Islet of Langerhans (tissue), 1 donor: ENCODE results near the gene SFTPB.
"Not testable (repeated sequence)": the region's sequence is repeated elsewhere in the genome, so short reads cannot be mapped to it uniquely, and the experiment has no call there.

Experiments
- FAIRE-seq: peaks from one replicate; lab custom pipeline; 2011; peaks lifted over from hg19 to GRCh38; lab: Jason Lieb, UNC

Gene SFTPB

DNA sequence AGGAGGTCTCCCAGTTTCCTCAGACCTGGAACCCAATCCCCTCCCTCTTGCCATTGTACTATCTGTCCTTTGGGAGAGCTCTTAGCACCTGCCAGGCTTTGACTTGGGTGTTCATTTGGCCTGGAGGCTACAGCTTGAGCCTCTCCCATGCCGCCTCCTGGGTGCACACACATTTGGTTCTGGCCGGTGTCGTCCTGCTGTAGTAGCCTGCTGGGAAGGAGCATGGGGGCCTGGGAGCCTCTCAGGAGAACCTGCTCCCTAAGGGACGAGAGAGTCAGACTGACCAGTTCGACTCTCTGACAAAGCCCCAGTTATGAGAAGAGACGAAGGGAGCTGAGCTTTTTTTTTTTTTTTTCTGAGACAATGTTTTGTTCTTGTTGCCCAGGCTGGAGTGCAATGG lies 7.4 kb upstream of the SFTPB start:
- FAIRE-seq = no peak

DNA sequence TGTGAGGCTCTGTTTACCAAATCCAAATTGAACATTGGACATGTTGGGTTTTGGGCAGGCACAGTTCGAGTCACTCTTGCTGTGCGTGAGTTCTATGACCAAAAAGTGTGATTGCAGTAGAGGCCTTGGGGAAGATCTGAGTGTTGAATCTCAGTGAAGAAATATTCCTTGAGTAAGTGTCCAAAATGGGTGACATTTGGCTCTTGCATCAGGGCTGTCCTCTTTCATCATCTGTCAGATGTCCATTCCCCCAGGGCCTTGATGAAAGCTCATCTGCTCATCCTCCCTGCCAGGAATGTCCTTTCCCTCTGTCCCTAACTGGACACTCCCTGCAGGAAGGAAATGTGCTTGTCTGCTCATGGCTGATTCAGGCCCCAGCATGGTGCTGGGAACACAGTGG lies 6.4 kb upstream of the SFTPB start:
- FAIRE-seq = no peak

DNA sequence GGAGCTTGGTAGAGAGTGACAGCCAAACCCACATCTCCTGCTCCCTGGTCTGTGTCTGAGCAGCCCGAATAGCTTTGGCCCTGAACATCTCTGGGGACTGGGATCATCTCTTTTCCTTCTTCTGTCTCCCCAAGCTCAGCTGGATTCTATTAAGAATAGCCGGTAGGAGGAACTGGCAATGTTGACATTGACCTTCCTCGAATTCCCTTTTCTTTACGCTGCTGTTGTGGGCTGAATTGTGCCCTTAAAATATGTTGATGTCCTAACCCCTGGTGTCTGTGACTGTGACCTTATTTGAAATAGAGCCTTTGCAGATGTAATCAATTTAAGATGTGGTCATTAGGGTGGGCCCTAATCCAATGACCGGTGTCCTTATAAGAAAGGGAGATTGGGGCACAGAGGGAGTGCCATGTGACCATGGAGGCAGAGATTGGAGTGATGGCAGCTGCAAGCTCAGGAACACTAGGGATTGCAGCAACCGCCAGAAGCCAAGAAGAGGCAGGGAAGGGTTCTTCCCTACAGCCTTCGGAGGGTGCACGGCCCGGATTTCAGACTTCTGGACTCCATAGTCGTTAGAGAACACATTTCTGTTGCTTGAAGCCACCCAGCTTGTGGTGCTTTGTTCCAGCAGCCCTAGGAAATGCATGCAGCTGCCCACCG lies 5.8 kb upstream of the SFTPB start:
- no peak for FAIRE-seq

DNA sequence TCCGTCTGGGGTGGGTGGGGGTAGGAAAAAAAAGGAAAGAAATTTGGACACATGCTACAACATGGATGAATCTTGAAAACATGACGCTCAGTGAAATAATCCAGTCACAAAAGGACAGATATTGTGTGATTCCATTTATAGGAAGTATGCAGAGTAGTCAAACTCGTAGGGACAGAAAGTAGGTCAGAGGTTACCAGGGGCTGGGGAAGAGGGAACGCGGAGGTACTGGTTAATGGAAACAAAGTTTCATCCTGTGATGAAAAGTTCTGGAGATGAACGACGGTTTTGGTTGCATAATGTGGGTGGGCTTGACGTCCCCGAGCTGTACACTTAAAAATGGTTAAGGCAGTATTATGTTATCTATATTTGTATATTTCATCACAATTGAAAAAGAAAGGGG lies 4.5 kb upstream of the SFTPB start:
- no peak for FAIRE-seq

DNA sequence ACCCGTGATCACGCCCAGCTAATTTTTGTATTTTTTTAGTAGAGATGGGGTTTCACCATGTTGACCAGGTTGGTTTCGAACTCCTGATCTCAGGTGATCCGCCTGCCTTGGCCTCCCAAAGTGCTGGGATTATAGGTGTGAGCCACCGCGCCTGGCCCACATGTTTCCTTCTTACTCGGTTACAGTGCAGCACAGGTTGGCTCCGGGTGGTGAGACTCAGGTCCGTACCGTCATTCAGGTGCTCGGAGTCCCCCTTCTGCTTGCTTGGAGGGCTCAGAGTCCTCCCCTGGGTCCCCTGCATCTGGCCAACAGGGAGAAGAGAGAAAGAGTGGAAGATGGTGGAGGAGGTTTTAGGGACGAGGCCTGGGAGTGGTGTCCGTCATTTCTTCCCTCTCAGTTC lies 2.4 kb upstream of the SFTPB start:
- not testable (repeated sequence) for FAIRE-seq

DNA sequence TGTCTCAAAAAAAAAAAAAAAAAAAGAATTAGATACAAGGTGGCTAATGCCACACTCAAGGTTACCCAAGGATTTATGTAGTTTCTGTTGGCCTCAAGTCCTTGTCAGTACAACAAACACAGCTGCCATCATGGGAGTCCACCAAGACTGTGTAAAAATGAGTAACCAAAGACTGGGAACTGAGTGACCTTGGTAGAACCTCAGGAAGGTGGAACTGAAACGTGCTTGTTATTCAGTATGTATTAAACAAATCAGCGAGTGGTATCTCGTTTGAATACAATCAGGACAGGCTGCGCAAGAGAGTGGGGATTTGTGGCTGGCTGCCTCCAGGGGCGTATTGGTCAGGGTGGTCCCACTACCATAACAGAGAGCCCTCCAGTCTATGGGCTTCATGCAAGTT lies 1.6 kb upstream of the SFTPB start:
- FAIRE-seq = no peak

DNA sequence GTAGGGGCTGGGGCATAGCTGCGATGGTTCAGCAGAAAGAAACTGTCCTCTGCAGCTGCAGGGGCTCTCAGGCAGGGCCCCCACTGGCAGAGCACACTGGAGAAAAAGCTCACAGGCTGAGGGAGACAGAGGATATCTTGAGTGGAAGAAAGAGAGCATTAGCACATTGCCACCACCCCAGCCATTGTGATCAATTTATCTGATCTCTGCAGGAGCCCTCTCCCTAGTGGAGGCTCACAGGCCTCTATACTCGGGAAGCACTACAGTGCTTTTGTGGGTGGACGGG lies 801 bp upstream of the SFTPB start:
- no peak for FAIRE-seq

DNA sequence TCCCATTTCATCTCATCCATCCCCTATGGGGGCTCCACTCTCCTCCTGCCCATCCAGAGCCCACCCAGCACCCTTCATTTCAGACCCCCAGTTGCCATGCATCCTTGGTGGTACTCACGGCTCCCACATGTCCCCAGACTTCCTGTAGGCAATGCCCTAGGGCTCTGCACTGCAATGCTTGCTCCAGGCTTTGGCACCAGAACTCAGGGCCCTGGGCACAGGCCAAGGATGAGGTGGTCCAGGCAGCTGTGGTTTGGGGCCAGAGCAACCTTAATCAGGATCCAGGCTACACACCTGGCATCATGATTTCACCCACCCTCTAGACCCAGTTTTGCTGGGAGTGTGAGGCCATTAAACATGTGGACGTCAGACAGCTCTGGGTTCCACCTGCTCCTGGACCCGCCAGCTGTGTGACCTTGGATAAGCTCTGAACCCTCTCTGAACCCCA lies 414 bp downstream of the SFTPB start:
- no peak for FAIRE-seq

DNA sequence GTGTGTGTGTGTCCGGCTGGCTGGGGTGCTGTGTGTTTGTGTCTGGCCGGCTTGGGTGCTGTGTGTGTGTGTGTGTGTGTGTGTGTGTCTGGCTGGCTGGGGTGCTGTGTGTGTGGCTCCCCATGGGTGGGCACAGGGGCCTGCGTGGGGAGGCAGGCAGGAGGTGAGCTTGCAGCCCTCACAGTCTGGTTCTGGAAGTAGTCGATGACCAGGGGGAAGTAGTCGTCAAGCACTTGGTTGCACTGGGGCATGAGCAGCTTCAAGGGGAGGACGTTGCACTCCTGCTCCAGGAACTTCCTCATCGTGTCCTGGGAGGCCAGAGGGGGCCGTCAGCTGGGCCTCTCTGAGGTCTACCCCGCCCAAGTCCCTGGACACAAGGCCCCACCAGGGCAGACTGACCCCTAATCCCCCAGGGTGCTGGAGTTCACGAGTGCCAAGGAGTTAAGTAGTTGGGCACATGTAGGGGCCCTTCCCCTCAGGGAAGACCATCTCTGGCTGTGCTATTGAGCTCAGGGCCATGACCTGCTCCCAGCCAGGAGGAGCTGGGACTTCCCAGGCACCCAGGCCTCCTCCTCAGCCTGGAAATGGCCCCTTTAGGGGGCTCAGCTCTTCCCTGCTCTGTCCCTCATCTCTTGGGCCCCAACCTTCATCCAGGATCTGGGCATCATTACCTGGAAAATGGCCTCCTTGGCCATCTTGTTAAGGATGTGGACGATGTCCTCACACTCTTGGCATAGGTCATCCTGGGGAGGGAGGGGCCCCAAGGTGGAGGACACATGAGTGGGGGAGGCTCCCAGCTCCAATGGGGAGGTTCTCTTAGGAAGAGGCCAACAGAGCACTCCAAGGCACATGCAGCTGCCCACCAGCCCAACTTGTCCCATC lies 1.3 kb downstream of the SFTPB start:
- no peak for FAIRE-seq

DNA sequence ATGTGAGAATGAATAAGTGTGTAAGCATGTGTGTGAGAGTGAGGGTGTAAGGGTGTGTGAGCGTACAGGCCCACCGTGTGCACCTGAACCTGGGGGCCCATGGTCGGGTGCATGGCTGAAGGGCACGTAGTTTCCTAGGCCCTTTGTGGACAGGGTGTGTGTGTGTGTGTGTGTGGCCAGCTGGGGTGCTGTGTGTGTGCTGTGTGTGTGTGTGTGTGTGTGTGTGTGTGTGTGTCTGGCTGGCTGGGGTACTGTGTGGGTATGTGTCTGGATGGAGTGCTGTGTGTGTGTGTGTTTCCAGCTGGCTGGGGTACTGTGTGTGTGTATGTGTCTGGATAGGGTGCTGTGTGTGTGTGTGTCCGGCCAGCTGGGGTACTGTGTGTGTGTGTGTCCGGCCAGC lies 2.0 kb downstream of the SFTPB start:
- FAIRE-seq = no peak

DNA sequence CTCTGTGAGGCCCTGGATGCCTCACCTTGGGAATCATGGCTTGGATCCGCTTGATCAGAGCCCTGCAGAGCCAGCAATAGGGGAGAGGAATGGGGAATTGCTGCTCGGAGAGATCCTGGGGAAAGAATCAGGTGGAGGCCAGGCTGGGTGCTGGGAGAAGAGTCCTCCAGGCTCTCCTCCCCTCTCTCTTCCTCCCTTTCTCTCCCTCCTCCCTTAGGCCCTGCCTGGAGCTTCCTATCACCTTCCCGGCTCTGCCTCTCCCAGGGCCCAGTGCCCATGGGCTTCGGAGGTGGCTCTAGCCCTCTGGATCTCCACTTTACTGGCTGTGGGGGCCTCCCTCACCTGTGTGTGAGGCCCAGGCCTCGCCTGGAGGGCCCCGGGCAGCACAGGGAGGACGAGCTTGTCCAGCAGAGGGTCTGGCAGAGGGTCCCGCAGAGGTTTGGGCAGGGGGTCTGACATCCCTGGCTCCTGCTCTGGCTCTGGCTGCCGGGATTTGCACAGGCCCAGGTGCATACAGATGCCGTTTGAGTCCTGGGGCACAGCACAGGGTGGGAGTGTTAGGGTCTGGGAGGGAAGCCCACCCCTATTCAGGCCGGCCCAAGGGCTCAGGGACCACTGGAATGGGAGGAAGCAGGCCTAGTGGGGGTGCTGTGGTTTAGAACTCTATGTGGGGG lies 2.6 kb downstream of the SFTPB start:
- no peak for FAIRE-seq

DNA sequence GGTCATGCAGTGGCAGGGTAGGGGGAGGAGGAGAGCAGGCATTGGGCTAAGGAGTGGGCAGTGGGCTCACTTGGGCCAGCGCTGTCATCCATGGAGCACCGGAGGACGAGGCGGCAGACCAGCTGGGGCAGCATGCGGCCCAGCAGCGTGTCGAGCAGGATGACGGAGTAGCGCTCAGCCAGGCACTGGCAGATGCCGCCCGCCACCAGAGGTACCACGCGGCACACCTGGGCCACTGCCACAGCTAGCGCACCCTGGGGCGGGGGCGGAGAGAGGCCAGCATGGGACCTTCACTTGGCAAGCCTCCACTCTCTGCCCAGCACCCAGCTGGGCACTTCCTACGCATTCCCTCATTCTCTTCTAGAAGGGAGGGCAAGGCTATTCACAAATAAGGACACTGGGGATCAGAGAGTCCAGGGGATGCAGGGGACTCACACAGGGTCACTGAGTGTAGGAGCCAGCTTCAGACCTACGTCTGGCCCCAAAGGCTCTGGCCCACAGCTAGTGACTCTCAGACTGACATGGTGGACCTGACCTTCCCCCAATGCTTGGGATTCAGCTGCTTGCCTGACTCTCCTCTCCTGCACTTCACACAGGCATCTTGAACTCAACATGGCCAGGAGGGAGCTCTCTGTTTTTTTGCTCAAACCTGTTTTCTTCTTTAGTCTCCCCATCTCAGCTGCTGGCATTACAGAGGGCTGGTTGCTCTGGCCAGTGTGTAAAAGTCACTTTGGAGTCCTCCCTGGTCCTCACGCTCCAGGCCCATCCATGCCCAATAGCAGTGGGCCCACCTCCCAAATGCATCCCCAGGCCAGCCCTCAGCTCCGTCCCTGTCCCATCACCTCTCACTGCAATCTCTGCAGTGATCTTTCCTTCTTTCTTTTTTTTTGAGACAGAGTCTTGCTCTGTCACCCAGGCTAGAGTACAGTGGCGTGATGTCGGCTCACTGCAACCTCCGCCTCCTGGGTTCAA lies 4.1 kb downstream of the SFTPB start:
- no peak for FAIRE-seq

DNA sequence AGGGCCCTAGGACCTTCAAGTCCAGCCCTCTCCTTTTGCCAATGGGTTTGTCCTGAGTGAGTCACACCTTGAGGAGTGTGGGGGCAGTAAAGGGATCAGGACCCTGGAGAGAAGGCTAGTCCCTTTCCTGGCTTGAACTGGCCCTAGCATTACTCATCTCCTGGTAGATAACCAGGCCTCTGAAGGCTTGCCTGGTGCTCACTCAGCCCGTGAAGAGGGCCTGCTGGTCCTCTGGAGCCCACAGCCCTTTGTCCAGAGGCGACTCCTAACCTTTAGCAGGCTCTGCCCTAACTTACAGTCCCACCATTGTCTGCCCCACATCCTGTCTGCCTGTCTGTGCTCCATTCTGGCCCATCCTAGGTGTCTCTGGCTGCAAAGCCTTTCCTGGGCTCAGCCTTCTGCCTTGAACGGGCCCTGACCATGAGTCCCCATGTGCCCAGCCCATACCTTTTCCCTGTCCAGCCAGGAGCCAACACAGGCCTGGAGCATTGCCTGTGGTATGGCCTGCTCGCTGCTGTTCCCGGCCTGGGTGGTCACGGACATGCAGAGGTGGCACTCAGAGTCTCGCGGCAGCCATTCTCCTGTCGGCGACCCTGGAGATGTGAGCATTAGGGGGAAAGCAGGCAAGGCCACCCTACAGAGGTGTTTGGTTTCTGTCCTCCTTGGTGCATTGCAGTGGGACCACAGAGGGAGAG lies 5.0 kb downstream of the SFTPB start:
- no peak for FAIRE-seq

DNA sequence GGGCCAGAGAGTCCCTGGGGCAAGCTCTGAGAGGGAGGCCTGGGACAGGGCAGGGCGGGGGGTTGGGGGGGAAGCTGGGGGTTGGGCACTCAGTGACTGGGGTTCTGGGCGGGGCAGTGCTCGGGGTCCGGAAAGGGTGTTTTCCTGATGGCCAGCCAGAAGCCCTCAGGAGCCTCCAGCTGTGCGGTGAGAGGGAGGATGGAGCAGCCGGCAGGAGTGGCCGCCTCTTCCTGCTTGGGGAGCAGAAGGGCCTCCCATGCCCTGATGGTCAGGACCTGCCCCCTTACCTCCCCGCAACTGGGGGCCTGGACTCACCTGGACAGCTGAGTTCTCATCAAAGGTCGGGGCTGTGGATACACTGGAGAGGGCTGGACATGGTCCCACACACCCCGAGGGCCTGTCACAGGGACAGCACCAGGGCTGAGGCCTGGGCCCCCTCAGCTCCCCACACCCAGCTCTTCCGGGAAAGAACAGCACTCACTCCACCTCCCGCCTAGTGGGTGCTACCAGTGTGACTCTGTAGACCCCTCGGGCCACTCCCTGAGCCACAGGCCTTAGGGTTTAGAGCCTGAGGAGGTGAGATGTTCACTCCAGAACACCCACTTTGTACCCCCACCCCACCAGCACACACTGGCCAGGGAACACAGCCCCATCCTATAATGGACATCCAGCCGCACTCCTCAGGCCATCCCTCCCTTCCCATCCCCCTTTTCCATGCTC lies 6.7 kb downstream of the SFTPB start:
- FAIRE-seq = no peak

DNA sequence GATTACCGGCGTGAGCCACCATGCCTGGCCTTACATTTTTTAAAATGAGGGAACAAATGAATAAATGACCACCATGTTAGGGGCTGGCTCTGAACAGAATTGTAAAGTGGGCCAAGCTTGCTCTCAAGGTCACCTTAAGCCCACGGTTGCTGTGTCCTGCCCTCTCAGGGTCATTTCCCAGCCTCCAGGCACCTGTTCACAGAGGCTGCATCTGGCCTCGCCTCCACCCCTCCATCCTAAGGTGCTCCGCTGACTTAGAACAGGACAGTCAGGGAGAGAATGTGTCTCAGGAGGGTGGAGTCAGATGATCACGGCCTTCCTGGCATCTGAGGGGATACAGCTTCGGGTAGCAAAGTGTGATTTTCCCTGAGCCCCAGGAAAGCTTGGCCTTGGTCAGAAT lies 7.3 kb downstream of the SFTPB start:
- FAIRE-seq = no peak

DNA sequence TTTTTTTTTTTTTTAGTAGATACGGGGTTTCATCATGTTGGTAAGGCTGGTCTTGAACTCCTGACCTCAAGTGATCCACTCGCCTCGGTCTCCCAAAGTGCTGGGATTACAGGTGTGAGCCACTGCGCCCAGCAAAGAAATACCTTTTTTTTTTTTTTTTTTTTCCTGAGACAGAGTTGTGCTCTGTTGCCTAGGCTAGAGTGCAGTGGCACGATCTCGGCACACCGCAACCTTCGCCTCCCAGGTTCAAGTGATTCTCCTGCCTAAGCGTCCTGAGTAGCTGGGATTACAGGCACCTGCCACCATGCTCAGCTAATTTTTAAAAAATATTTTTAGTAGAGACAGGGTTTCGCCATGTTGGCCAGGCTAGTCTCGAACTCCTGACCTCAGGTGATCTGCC lies 7.7 kb downstream of the SFTPB start:
- FAIRE-seq = not testable (repeated sequence)

DNA sequence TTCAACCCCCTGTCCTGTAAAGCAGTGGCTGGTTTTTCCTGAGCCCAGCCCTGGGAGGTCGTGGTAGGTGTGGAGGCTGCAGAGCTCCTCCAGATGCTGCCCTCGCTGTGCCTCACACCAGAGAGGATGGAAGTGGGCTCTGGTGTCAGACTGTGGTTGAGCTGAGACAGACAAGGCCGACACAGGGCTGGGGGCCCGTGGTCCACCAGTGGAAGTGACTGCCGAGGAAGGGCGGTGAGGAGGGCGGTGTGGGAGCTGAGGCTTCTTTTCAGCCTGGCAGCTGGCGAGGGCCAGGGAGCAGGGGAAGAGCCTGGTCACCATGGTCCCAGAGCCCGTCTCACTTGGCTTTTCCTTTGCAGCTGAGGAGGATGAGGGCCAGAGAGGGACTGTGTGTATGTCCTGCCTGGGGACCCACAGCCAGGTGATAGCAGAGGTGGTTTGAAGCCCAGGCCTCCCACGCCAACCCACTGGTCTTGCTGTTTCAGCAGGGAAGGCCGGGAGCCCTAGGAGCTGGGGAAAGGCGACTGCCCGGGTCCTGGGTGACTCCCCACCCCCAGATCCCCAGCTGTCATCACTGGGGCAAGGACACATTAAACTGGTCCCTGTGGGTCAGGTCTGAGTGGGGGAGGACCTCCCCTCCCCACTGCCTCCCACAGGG lies 8.5 kb downstream of the SFTPB start:
- no peak for FAIRE-seq

DNA sequence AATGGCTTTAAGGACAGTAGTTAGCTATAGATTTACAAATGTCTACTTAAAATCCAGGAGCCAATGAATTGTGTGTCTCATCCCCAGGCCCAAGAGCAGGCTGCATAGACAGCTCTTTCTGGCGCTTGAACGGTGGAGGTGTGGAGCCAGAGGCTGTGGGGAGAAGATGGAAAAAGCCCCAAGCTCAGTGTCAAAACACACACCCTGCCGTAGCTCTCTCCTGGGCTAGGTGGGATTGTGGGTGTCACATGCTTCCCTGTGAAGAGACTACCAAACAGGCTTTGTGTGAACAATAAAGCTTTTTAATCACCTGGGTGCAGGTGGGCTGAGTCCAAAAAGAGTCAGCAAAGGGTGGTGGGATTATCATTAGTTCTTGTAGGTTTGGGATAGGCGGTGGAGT lies 10.6 kb downstream of the SFTPB start:
- not testable (repeated sequence) for FAIRE-seq

DNA sequence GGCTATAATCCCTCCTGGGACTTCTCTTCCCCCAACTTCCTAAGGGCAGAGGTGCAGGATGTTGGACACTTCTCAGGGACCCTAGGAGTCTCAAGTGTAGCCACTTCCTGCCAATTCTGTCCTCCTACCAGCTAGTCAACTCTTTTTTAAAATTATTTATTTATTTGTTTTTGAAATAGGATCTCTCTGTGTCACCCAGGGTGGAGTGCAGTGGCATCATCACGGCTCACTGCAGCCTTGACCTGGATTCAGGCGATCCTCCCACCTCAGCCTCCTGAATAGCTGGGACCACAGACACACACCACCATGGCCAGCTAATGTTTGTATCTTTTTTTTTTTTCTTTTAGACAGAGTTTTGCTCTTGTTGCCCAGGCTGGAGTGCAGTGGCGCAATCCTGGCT lies 11.5 kb downstream of the SFTPB start:
- no peak for FAIRE-seq

DNA sequence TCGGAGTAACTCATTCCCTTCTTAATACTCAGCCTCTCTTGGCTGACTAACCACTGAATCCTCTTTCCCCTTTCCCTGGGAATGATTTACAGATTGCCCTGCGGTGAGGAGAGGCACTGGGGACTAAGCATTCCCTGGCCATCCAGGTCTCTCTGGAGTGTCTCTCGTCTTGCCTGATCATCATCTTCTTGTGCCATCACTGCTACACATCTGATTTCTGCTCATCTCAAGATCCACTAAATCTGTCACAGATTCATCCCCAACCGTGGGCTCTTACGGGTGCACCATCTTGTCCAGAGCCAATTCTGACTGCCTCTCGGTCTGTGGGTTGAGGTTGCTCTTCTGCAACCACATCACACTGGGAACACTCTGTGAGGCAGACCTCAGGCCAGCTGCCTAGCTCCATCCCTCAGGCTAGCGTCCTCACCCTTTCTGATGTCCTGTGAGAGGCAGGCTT lies 12.0 kb downstream of the SFTPB start:
- no peak for FAIRE-seq
